Measurements from ENCODE around the gene DMPK. TPM values are rescaled to one million over a fixed set of nuclear protein-coding genes. Genes with fewer than 3 reads are reported as not detected.

DMPK gene
- total RNA-seq, 1 donor, result 46.5 TPM

DNA sequence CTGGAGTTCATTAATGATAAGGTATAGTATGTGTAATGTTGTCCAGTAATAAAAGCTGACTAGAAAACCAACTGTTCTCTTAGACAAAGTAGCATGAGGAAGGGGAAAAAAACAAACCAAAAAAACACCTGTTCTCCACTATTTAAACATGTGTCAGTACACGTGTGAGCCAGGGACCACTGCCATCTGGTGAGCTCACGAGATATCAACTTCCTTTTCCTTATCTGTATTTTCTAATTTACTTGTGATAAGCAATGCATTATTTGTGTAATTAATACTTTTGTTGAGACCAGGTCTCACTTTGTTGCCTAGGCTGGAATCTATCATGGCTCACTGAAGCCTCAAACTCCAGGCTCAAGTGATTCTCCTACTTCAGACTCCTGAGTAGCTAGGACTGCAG is 8.9 kb downstream of the DMPK start:
- TF ChIP-seq, protein P1, sequence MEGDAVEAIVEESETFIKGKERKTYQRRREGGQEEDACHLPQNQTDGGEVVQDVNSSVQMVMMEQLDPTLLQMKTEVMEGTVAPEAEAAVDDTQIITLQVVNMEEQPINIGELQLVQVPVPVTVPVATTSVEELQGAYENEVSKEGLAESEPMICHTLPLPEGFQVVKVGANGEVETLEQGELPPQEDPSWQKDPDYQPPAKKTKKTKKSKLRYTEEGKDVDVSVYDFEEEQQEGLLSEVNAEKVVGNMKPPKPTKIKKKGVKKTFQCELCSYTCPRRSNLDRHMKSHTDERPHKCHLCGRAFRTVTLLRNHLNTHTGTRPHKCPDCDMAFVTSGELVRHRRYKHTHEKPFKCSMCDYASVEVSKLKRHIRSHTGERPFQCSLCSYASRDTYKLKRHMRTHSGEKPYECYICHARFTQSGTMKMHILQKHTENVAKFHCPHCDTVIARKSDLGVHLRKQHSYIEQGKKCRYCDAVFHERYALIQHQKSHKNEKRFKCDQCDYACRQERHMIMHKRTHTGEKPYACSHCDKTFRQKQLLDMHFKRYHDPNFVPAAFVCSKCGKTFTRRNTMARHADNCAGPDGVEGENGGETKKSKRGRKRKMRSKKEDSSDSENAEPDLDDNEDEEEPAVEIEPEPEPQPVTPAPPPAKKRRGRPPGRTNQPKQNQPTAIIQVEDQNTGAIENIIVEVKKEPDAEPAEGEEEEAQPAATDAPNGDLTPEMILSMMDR (IDR thresholded peaks at IDR 0.05; ENCODE audit: insufficient read depth, low read length), result no peak

DNA sequence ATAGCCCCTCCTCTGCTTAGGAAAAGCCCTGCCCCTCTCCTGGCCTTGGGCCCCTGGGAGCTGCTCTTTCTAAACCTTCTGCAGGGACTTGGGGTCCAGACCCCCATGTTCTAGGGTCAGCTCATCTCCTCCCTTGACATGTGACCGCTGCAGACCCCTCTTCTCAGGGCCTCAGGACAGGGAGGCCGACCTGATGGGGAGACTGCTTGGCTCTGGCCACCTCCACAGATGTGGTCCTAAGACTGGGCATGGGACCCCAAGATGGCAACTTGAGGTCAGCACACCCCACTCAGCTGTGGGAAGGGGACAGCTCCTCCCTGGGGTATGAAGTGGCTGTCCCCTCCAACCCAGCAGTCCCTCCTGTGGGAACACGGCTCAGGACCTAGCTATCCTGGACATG is 9.4 kb downstream of the DMPK start:
- H3K4me3 ChIP-seq (ENCODE audit: low read depth, low read length), result no peak overlapping the region
- TF ChIP-seq, protein P1 (IDR thresholded peaks at IDR 0.05; ENCODE audit: insufficient read depth, low read length), result no peak
- no peak for DNase-seq (ENCODE audit: low read depth)

More for the DNA sequence above, 8.9 kb downstream of the DMPK start:
- H3K4me3 ChIP-seq (ENCODE audit: low read depth, low read length), result no peak overlapping the region
- DNase-seq (ENCODE audit: low read depth), result no peak

DNA sequence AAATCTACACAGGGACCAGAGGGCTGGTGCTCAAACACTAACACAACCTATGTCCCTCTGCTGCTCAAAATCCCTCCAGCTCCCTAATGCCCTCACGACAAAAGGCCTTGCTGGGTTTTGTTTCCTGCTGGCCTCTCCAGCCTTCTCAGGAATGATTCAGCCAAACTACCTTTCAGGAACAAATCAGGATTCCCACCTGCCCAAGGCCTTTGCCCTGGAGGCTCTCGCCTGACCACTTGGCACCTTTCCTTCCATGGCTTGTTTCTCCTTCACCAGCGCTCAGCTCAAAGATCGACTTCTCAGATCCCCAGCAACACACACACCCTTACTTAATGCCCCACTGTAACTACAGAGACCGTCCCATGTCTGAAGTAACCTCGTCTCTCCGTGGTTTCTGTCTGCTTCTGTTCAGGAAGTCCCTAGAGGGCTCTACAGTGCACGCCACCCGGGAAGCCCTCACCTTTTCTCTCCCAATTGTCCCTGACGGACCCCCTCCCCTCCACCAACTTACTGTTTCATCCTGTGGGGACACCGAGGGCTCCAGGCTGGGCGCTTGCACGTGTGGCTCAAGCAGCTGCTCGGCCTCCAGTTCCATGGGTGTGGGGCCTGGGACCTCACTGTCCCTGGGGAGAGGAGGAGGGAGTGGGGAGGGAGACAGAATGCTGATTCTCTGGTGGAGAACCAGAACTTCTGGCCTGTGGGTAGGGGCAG is 10.0 kb downstream of the DMPK start:
- DNase-seq (ENCODE audit: low read depth), result no peak
- TF ChIP-seq, protein P1 (IDR thresholded peaks at IDR 0.05; ENCODE audit: insufficient read depth, low read length), result no peak
- H3K4me3 ChIP-seq (ENCODE audit: low read depth, low read length), result no peak overlapping the region

DNA sequence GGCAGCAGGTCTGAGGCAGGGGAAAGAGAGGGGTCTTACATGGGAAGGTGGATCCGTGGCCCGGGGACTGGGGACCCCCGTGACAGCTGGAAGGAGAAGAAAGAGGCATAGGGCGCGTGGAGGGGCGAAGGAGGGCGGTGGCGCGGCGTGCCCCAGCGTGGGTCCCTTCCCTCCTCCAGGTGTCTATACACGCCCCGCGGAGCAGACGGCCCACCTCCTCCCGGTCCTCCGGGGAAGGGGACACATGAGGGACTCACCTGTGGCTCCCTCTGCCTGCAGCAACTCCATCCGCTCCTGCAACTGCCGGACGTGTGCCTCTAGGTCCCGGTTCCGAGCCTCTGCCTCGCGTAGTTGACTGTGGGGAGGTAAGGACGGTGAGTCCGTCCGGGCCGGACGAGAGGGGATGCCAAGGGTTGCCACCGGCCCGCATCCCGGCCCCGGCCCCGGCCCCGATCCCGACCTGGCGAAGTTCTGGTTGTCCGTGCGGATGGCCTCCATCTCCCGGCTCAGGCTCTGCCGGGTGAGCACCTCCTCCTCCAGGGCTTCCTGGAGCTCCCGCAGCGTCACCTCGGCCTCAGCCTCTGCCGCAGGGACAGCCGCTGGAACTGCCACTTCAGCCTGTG is 10.9 kb downstream of the DMPK start:
- TF ChIP-seq, protein P1 (IDR thresholded peaks at IDR 0.05; ENCODE audit: insufficient read depth, low read length), result no peak
- DNase-seq (ENCODE audit: low read depth), result no peak
- no peak overlapping the region for H3K4me3 ChIP-seq (ENCODE audit: low read depth, low read length)

DNA sequence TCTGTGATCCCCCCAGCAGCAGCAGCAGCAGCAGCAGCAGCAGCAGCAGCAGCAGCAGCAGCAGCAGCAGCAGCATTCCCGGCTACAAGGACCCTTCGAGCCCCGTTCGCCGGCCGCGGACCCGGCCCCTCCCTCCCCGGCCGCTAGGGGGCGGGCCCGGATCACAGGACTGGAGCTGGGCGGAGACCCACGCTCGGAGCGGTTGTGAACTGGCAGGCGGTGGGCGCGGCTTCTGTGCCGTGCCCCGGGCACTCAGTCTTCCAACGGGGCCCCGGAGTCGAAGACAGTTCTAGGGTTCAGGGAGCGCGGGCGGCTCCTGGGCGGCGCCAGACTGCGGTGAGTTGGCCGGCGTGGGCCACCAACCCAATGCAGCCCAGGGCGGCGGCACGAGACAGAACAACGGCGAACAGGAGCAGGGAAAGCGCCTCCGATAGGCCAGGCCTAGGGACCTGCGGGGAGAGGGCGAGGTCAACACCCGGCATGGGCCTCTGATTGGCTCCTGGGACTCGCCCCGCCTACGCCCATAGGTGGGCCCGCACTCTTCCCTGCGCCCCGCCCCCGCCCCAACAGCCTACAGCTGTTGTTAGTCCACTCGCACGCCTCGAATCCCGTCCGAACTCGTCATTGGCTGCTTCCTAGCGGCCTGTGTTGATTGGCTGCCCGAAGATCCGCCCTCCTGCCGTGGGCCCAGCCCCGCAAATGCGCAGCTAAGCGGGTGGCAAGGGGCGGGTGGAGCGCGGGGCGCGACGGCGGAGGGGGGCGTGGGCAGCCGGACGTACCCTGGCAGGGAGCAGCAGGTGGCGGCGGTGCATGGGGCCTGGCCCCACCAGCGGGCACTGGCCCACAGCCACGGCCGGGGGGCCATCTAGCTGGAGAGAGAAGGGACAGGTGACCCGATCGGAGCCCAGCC is 11.8 kb downstream of the DMPK start:
- peak overlapping the region; percentile 63 for H3K4me3 ChIP-seq (ENCODE audit: low read depth, low read length)
- peak; percentile 97 for DNase-seq (ENCODE audit: low read depth)
- TF ChIP-seq, protein P1 (IDR thresholded peaks at IDR 0.05; ENCODE audit: insufficient read depth, low read length), result peak; percentile 78

DNA sequence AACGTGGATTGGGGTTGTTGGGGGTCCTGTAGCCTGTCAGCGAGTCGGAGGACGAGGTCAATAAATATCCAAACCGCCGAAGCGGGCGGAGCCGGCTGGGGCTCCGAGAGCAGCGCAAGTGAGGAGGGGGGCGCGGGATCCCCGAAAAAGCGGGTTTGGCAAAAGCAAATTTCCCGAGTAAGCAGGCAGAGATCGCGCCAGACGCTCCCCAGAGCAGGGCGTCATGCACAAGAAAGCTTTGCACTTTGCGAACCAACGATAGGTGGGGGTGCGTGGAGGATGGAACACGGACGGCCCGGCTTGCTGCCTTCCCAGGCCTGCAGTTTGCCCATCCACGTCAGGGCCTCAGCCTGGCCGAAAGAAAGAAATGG is 12.5 kb downstream of the DMPK start:
- TF ChIP-seq, protein P1 (IDR thresholded peaks at IDR 0.05; ENCODE audit: insufficient read depth, low read length), result no peak
- DNase-seq (ENCODE audit: low read depth), result peak; percentile 54
- H3K4me3 ChIP-seq (ENCODE audit: low read depth, low read length), result peak overlapping the region; percentile 63
